GM18520 (cell line): ENCODE results near the gene RAB31.
"Not testable (repeated sequence)": the region's sequence is repeated elsewhere in the genome, so short reads cannot be mapped to it uniquely, and the experiment has no call there.

Experiments
- ATAC-seq: cut with Tn5 transposase; IDR thresholded peaks from one replicate; pipeline ENCODE4 v1.9.1; 2021; ENCODE audit not compliant: unreplicated experiment

RAB31 gene

DNA sequence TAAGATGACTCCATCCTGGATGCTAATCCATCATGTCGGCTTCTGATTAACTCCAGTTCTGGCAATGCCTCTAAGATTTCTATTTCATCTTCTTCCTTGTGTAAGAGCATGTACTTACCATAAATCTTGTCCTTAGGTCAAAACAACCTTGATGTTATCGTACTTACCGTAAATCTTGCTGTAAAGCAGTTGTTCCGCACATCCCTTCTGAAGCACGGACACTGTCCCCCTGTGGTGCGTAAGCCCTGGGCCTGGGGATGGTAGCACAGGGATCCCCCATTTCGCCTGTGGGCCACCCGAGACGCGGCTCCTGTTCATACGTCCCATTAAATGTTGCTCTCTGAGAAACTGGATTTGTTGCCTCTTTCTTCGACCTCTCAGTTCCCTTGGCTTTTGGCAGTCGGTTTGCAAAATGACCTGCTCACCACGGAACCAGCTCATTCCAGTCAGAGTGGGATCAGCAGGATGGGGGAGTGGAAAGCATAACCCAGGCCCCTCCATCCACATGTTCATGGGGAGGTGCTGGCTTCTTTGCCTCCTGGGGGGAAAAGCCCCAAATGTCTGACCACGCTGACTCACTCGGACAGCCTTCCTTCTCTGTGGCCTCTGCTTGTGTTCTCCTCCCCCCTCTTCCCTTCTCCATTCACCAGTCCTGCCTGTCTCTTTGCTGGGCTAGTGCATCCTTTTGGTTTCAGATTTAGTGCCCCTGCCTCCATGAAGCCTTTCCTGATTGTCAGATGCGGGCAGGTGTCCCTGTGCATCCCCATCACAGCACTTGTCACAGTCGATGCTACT lies 49.9 kb downstream of the RAB31 start:
- ATAC-seq, result no peak

DNA sequence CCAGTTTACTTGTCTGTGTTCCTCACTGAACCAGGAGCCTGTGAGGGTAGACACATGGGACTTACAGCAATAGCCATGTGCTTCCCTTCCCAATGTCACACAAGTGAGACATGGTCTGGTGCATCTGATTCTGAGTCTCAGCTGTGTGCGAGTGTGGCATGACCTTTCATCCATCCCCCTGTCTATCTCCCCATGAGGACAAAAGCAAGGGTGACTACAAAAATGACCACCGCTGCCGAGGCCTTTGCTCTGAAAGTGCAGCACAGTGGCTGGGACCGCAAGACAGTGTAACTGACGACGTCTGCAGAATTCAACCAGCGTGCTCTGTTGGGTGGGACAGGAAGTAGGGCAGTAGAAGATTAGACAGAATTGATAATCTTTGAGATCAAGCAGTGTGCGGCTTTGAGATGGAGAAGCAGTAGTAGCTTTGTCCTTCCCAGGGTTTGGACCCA lies 50.5 kb downstream of the RAB31 start:
- no peak for ATAC-seq

DNA sequence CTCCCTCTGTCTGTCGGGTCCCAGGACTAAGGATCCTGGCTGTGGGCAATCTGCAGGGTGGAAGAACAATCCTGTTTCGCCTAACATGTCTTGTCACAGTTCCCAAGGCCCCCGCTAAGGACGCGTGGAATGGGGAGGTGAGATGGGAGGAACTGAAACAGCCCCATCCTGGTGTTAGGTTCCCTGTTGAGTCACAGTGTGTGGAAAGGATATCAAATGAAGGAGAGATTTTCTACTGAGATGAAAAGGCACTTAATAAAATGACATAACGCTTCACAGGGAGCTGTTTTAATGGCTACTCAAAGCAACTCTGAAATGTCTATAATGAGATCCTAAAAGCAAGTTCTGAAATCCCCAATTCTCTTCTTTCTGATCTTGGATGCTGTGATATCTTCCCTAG lies 52.5 kb downstream of the RAB31 start:
- no peak for ATAC-seq

DNA sequence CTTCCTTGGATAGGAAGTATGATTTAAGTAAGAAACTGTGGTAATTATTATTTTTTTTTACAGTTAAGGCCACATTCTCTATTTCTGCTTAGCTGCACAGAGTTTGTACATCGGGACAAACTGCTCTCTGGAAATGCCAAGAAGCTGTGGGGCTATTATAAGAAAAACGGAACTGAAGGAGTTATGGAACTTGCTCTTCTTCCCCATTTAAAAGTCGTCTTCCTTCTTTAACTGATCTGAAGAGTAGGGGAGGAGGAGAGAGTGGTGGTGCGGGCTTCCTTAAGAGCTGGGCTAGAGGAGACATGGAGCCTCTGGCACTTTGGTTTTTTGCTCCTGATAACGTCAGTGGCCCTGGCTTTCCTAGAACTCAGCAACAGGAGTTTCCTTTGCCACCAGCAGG lies 54.4 kb downstream of the RAB31 start:
- ATAC-seq, result no peak

DNA sequence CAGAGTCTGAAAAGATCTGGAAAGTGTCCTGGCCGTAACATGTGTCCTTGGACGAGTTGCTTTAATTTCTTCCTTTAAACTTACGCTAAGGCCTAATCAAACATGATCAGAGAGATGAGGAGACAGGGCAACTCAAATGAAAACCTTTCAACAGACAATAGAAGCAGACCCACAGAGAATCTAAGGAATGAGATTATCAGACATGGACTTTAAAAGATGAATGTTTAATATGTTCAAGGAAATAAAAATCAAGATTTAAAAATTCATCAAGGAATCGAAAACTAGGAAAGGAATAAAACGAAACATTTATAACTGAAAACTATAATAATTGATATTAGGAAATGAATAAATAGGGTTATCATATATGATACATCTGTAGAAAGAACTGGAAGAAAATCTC lies 55.1 kb downstream of the RAB31 start:
- ATAC-seq, result no peak

DNA sequence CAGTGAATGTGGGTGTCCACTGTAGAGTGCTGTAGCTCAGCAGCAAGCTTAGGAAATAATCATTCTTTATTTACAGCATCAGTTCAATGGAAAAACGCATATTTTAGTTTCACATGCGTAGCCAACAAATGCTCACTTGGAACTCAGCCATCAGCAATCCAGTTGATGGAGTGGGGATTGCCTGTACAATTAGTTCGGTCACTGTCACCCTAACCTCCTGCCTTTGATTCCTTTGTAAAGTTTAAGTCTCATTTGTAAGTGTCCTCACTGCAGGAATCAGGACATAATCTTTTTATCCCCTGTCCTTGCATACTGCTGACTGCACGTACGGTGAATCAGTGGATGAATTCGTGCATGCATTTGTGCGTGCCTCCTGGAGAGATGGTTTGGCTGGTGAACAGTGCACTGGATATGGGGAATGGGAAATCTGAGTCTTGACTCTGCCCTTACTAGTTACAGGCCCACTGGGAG lies 55.9 kb downstream of the RAB31 start:
- ATAC-seq, result no peak

DNA sequence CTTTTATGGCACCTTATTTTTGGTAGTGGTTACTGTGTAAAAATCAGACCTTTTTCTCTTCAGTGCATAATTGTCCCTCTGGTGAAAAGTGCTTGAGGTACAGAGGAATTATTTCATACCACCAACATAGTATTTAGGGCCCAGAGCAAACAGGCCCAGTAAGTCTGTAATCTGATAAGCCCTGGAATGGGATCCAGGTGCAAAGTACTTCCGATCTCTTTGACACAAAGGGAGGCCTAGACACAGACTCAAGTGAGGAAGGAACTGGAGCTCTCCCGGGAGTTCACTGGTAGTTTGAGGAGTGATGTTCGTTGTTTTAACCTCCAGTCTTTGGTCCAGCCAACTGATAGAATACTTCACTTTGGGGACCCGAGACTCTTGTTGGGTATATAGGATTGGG lies 57.4 kb downstream of the RAB31 start:
- ATAC-seq, result no peak

DNA sequence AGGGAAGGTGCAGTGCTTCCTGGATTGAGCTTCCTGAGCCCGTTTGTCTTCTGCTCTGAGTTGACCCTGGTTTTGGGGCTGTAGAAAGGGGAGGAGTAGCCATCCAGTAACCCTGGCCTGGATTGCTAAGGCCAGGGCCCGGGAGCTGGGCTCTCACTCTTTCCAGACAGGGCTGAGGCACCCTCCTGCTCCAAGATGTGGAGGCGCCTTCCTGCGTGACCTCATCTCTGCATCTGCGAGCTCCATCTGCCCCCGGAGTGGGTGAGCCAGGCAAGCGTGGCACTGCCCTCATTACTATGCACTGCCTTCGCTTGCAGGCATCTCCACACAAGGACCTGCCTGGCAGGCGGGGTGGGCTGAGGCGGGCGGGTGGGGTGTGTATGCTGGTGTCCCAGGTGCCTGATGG lies 58.0 kb downstream of the RAB31 start:
- ATAC-seq, result no peak

DNA sequence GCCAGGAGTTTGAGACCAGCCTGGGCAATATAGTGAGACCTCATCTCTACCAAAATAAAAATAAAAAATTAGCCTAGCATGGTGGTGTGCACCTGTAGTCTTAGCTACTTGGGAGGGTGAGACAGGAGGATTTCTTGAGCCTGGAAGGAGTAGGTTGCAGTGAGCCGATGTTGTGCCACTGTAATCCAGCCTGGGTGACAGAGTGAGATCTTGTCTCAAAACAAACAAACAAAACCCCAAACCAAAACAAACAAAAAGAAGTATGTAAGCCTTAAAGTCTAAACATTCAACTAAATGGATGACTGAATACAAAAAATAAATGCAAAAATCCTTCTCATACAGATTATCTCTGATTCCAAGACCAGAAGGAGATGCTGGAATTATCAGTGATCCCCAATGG lies 58.6 kb downstream of the RAB31 start:
- no peak for ATAC-seq

DNA sequence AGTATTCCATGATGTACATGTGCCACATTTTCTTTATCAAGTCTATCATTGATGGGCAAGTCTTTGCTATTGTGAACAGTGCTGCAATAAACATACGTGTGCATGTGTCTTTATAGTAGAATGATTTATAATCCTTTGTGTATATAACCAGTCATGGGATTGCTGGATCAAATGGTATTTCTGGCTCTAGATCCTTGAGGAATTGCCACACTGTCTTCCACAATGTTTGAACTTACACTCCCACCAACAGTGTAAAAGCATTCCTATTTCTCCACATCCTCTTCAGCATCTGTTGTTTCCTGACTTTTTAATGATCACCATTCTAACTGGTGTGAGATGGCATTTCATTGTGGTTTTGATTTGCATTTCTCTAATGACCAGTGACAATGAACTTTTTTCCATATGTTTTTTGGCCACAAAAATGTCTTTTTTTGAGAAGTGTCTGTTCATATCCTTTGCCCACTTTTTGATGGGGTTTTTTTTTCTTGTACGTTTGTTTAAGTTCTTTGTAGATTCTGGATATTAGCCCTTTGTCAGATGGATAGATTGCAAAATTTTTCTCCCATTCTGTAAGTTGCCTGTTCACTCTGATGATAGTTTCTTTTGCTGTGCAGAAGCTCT lies 60.1 kb downstream of the RAB31 start:
- not testable (repeated sequence) for ATAC-seq

DNA sequence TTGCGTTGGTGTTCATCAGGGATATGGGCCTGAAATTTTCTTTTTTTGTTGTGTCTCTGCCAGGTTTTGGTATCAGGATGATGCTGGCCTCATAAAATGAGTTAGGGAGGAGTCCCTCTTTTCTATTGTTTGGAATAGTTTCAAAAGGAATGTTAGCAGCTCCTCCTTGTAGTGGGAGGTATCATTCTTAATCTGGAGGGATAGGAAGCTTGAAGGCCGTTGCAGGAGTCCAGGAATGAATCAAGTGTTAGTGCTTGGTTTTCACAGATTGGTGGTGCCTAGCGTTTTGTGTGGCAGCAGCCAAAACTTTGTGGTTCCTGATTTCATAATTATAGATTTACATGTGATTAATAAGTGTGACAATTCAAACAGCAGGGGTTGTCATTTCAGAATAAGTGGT lies 62.0 kb downstream of the RAB31 start:
- ATAC-seq, result not testable (repeated sequence)

DNA sequence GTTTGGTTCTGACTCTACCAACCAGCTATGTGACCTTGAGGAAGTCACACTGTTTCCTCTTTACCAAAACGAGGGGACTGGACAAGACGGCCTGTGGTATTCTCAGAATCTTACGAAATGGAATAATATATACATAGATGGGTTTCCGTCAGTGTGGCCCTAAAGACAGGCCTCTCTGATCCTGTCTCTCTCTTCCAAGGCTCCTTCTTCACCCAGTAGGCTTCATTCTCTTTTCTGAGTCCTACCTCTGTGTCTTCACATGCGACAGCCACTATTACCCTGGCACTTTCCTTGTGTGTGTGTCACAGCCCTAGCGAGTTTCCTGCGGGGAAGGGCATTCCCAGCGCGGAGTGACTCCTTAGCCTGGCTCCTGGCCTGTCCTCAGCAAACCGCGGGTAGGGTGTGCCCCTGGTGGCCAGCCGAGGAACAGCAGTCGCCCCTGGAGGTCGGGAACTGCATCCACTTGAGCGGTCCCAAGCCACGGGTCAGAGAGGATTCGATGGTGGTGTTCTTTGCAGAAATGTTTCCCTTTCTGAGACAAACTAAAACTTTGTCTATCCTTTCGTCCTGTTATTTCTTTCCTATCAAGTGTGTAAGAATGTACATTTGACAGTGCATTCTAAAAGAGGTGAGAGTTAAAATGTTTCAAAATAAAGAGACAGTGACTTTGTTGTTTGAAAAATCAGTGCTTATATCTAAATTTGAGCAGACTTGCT lies 63.3 kb downstream of the RAB31 start:
- no peak for ATAC-seq

DNA sequence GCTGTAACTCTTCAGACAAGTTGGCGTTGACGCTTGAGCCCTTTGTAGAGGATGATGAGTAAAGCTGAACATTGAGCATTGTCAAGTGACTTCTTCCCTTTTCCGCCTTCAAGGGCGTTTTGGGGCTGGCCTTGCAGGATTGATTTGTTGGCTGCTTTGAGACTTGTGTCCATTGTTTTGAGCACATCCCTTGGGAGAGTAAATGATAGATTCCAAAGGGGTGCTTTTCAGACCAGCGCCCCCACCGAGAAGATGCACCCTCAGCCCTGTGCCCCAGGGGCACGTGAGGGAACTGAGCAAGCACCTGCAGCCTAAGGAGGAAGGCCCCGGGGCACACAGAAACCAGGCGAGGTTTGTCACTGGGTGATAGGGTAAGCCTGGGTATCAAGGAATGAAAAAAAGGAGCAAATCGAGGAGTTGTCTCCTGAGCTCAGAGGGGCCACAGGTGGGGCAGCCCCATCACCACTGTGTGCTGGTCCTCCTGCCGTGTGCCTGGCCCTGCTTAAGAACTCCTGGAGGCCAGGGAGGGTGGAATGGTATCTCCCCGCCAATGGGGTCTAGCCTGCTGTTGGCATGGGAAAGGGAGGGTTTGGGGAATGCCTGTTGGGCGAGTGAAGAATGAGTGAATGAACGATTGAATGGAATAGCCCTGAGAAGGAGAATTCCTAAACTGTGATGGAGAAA lies 64.0 kb downstream of the RAB31 start:
- no peak for ATAC-seq

DNA sequence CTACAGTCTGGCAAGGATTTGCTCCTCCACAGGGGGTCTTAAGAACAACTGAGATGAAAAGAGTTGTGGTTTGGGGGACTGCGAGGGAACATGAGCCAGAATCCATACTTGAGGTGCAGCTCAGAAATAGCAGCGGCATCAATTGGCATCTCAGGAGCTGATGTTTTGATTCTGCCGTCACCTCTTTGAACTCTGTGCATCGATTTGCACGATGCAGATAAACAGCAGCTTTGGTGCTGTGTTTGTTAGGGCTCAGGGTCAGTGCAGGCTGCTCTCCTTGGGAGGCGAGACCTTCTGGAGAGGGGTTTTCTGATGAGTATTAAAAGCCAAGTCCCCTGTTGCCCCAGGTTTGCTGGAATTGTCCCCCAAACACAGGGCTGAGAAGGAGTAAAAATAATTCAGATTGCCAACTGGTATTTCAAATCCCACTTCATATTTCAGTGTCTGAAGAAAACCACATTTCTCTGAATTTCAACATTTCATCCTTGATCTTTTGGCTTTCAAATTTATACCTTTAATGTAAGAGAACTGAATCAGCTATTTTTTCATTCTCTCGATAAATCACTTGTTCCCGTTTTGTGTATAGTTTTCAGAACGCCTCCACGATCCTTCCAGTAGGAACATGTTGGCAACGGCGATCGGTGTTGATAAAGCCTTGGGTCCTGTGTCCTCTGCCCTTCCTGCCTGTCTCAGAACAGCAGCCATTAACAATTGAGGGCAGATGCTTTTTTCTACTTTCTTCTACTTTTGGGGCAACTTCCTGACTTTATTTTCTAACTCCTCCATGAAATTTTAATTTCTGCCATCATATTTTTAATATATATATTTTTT lies 65.0 kb downstream of the RAB31 start:
- no peak for ATAC-seq

DNA sequence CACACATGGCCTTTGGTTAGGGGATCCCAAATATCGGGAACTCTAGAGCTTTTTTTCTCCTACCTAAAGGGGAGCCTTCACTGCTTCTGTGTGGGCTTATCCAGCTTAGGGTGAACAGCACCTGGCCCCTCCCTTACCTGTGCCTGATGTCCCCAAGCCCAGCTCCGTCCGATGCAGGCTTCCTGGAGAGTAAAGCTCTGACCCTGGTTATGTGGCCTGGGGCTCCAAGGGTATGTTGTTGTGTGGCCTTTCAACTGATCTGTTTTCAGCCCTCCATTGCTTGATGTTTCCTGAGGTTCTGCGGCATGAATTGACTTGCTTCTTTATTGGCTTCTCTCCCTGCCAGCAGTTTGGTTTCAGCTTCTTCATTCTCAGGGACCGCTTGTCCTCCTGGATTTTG lies 66.0 kb downstream of the RAB31 start:
- no peak for ATAC-seq

DNA sequence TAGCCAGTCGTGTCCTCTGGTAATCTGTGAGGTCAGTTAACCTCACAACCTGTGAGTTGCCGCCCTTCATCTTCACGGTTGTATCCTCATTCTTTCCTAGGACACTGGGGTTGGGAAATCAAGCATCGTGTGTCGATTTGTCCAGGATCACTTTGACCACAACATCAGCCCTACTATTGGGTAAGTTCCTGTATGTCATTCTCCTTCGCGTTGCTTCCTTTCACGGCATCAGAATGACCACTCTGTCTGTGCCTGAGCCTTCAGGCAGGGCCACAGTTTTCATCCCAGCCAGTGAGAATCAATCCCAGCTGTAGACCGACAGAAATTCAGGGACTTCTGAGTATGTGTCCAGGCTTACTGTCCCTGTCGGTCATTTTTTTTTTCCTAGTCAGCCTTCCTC lies 67.1 kb downstream of the RAB31 start:
- ATAC-seq, result no peak

DNA sequence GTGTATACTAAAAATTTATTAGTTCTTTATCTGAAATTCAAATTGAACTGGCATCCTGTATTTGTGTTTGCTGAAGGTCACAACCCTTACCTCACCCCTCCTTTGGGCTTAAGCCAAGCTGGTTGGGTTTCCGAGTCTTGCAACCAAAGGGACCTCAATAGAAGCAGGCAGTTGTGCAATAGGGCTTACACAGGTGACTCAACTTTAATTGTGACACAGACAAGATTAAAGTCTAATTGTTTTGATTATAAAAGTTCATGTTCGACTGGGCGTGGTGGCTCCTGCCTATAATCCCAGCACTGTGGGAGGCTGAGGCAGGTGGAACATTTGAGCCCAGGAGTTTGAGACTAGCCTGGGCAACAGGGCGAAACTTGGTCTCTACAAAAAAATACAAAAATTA lies 71.5 kb downstream of the RAB31 start:
- ATAC-seq, result no peak

DNA sequence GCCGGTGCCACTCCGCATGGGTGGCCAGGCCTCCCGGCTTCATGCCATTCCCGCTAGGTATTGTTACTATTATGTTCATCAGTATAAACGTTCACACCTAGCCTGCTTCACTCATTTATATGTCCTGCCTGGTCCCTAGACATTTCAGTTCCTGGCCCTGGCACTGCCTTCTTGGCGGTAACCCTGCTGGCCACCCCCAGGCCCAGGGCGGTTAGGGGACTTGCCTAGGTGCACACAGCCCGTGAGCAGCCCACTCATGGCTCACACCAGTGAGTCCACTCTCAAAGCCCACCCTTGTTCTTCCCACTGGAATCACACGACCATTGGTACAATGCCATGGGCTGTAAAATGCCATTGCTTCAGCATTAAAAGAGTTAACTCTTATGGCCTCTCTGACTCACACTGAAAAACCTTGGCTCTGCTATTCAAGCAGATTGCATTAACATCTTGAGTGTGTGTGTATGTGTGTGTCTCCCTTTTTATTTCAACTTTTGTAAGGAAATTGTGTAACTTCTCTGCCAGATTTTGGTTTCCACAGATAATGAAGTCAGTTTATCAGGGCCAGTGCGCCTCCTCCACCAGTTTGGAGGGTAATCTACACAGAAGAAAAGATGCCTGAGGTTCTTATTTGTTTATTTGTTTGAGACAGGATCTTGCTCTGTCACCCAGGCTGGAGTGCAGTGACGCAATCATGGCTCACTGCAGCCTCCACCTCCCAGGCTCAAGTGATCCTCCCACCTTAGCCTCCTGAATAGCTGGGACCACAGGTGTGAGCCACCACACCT lies 74.2 kb downstream of the RAB31 start:
- no peak for ATAC-seq

DNA sequence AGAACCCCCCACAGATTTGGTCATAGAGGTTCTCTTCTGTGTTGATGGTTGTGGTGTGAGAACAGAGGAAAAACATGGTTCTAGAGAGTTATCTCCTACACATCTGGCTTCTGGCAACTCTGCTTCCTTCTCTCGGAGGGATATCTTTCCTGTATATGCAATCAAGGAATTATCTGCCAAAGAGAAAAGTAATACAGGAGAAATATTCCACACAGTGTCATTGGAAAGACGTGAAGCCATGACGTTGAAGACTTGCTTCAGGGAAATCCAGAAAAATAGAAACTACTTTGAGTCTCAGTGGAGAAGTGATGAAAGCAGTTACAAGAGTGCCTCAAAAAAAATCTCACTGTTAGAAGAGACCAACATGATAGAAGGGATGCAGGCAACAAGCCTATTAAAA lies 78.5 kb downstream of the RAB31 start:
- ATAC-seq, result no peak

DNA sequence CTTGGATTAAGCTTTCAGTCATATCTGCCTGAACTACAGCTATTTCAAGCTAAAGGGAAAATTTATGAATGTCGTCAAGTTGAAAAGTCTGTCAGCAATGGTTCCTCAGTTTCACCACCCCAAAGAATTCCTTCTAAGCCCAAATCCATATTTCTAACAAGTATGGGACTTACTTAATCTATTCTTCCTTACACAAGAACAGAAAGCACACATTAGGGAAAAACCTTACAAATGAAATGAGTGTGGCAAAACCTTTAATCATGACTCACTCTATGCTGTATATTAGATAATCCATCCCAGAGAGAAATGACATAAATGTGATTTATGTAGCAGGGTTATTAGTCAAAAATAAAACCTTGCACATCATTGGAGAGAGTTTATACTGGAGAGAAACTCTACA lies 78.9 kb downstream of the RAB31 start:
- no peak for ATAC-seq
